NCI-H82 treated with DMSO at 0.1 percent for 48 hours (cell line): ENCODE results near the gene VGLL2.

Source experiments
- DNase-seq: peaks from one replicate; lab custom pipeline; 2025; ENCODE audit not compliant: unreplicated experiment; lab: John Stamatoyannopoulos, UW

VGLL2 gene

GRCh38 chr6:117311726-117312125 lies 46.4 kb downstream of the VGLL2 start:
- DNase-seq: no peak

GRCh38 chr6:117317261-117317660 lies 51.9 kb downstream of the VGLL2 start:
- no peak for DNase-seq
